Liver (tissue), 9 donors: ENCODE measurements around the gene TTI1. TPM values are rescaled to one million over a fixed set of nuclear protein-coding genes. Genes with fewer than 3 reads are reported as not detected.

Experiments
- DNase-seq: peaks from one replicate; pipeline ENCODE4 v3.0.0-alpha.2; 2017; ENCODE audit warnings: low spot score
- H3K27ac ChIP-seq, 2 donors: one replicate each; pipeline ENCODE4 v1.7.0; 2013; ENCODE audit warnings: inconsistent platforms in 2 of 2, low read length in 2 of 2, control low read depth in 1 of 2, low read depth in 1 of 2, mild to moderate bottlenecking in 1 of 2
- H3K27me3 ChIP-seq, 4 donors: one replicate each; pipeline versions ENCODE4 v1.6.1 to v1.7.0; 2013; ENCODE audit warnings: low read length in 3 of 4, inconsistent platforms in 1 of 4, mild to moderate bottlenecking in 1 of 4, moderate library complexity in 1 of 4; ENCODE audit not compliant: control insufficient read depth in 4 of 4, insufficient read depth in 4 of 4
- H3K36me3 ChIP-seq, 4 donors: one replicate each; pipeline versions ENCODE4 v1.6.1 to v1.7.0; 2013; ENCODE audit warnings: low read length in 3 of 4, mild to moderate bottlenecking in 3 of 4, low read depth in 1 of 4, moderate library complexity in 1 of 4; ENCODE audit not compliant: control insufficient read depth in 4 of 4, insufficient read depth in 3 of 4
- H3K4me1 ChIP-seq, 4 donors: one replicate each; pipeline versions ENCODE4 v1.6.1 to v1.7.0; 2013; ENCODE audit warnings: low read length in 3 of 4, mild to moderate bottlenecking in 3 of 4, moderate library complexity in 1 of 4; ENCODE audit not compliant: control insufficient read depth in 4 of 4, insufficient read depth in 4 of 4
- H3K4me3 ChIP-seq, 3 donors: one replicate each; pipeline versions ENCODE4 v1.6.1 to v1.7.0; 2013; ENCODE audit warnings: low read length in 3 of 3, control low read depth in 1 of 3, low read depth in 1 of 3, mild to moderate bottlenecking in 1 of 3
- H3K9ac ChIP-seq, 2 donors: one replicate each; pipeline ENCODE4 v1.7.0; 2013; ENCODE audit warnings: low read length in 2 of 2, mild to moderate bottlenecking in 2 of 2, moderate library complexity in 2 of 2, control low read depth in 1 of 2, low read depth in 1 of 2
- H3K9me3 ChIP-seq, 4 donors: one replicate each; pipeline versions ENCODE4 v1.6.1 to v1.7.0; 2013; ENCODE audit warnings: low read length in 3 of 4; ENCODE audit not compliant: control insufficient read depth in 4 of 4
- ATF3 ChIP-seq: IDR thresholded peaks from 2 replicates; pipeline ENCODE4 v1.6.1; 2016; ENCODE audit warnings: antibody characterized with exemption
- CTCF ChIP-seq: fragments of 150-350 bp; IDR thresholded peaks from 2 replicates; pipeline ENCODE4 v1.5.1; 2017; ENCODE audit warnings: improper control_type of control experiment, low read depth, low read length; ENCODE audit not compliant: missing input control
- EGR1 ChIP-seq, 2 donors: IDR thresholded peaks; 2 replicates each; pipeline ENCODE4 v1.6.1; 2016 to 2018; ENCODE audit warnings: antibody characterized with exemption in 2 of 2, low read depth in 2 of 2
- FOXA1 ChIP-seq: IDR thresholded peaks from 2 replicates; pipeline ENCODE4 v1.6.1; 2016; ENCODE audit warnings: antibody characterized with exemption
- FOXA2 ChIP-seq: IDR thresholded peaks from 2 replicates; pipeline ENCODE4 v1.6.1; 2016; ENCODE audit warnings: antibody characterized with exemption
- GABPA ChIP-seq, 2 donors: IDR thresholded peaks in 1 of 2; conservative IDR thresholded peaks in 1 of 2; 2 replicates each; pipeline ENCODE4 v1.6.1; 2016; ENCODE audit warnings: antibody characterized with exemption in 2 of 2, mild to moderate bottlenecking in 1 of 2, moderate library complexity in 1 of 2
- HNF4G ChIP-seq: IDR thresholded peaks from 2 replicates; pipeline ENCODE4 v1.6.1; 2016; ENCODE audit warnings: antibody characterized with exemption
- MAX ChIP-seq: IDR thresholded peaks from 2 replicates; pipeline ENCODE4 v1.6.1; 2016; ENCODE audit warnings: antibody characterized with exemption
- NR2F2 ChIP-seq: IDR thresholded peaks from 2 replicates; pipeline ENCODE4 v1.6.1; 2016; ENCODE audit warnings: antibody characterized with exemption
- REST ChIP-seq: IDR thresholded peaks from 2 replicates; pipeline ENCODE4 v1.6.1; 2016; ENCODE audit warnings: antibody characterized with exemption, mild to moderate bottlenecking
- SP1 ChIP-seq: IDR thresholded peaks from 2 replicates; pipeline ENCODE4 v1.6.1; 2018; ENCODE audit warnings: antibody characterized with exemption, mild to moderate bottlenecking
- TAF1 ChIP-seq: conservative IDR thresholded peaks from 2 replicates; pipeline ENCODE4 v1.6.1; 2016; ENCODE audit warnings: antibody characterized with exemption, mild to moderate bottlenecking
- YY1 ChIP-seq: IDR thresholded peaks from 2 replicates; pipeline ENCODE4 v1.6.1; 2016; ENCODE audit warnings: antibody characterized with exemption, mild to moderate bottlenecking
- ZBTB33 ChIP-seq: IDR thresholded peaks from 2 replicates; pipeline ENCODE4 v1.6.1; 2016; ENCODE audit warnings: antibody characterized with exemption
- WGBS: extraction: QIAGEN DNeasy Blood & Tissue Kit; methylation state at CpG from one replicate; pipeline ENCODE4 v1.1.7; 2013; 5-methylcytosine and 5-hydroxymethylcytosine counted together
- polyA plus RNA-seq, 2 donors: library from polyadenylated mRNA; stranded (reverse) in 1 of 2; unstranded in 1 of 2; fragments of 200-250 nt in 1 of 2; fragments of >200 nt in 1 of 2; fragmentation: Nextera tagmentation in 1 of 2; extraction: Ambion mirVana in 1 of 2; gene quantifications; one replicate each; pipeline versions ENCODE4 v1.2.1 to v1.2.3, GENCODE V29; 2013 to 2015
- total RNA-seq, 2 donors: library from RNA; depleted of rRNA; stranded (reverse); fragments of >200 nt; gene quantifications; one replicate each; pipeline ENCODE4 v1.2.3, GENCODE V29; 2014
- donor health status: healthy.
- donor health status: healthy.
- donor health status: healthy.
- donor health status: healthy.
- donor health status: healthy.

Gene TTI1
- total and polyA plus RNA-seq, 4 donors: 4.6 to 20.4 (median 11.3) TPM

GRCh38 chr20:37976887-37977286 lies 56.4 kb downstream of the TTI1 start:
- H3K4me1 ChIP-seq: no peaks in the 10 kb centered on the region
- TF ChIP-seq CTCF: no peak
- TF ChIP-seq SP1: no peak
- H3K9me3 ChIP-seq: no peaks in the 10 kb centered on the region
- no peaks in the 10 kb centered on the region for H3K27me3 ChIP-seq
- DNase-seq: no peak
- WGBS: 74% methylated on average over 10 of the region's 10 CpGs
- H3K4me3 ChIP-seq: no peak overlapping the region
- no peaks in the 10 kb centered on the region for H3K36me3 ChIP-seq
- no peak overlapping the region for H3K27ac ChIP-seq
- H3K9ac ChIP-seq: no peak overlapping the region

- H3K27me3 ChIP-seq: no peaks in the 10 kb centered on the region
- no peak for DNase-seq
- H3K4me1 ChIP-seq: no peaks in the 10 kb centered on the region
- WGBS: 94% methylated on average over 12 of the region's 12 CpGs
- no peaks in the 10 kb centered on the region for H3K36me3 ChIP-seq
- no peak overlapping the region for H3K4me3 ChIP-seq
- H3K9ac ChIP-seq: no peak overlapping the region
- H3K27ac ChIP-seq: no peak overlapping the region
- no peak for TF ChIP-seq MAX
- TF ChIP-seq TAF1: no peak
- TF ChIP-seq REST: no peak
- TF ChIP-seq SP1: no peak
- H3K9me3 ChIP-seq: no peaks in the 10 kb centered on the region
Measured at GRCh38 chr20:37973059-37973910, 60.0 kb downstream of the TTI1 start.

GRCh38 chr20:37972256-37973058 lies 60.8 kb downstream of the TTI1 start:
- H3K27me3 ChIP-seq: no peaks in the 10 kb centered on the region
- WGBS: 95% methylated on average over 7 of the region's 7 CpGs
- H3K9me3 ChIP-seq: no peaks in the 10 kb centered on the region
- TF ChIP-seq HNF4G (no peak), GABPA (IDR thresholded peaks at IDR 0.05 in 1 of 2, conservative IDR thresholded peaks at IDR 0.05 in 1 of 2) (no peak), YY1 (no peak), EGR1 (IDR thresholded peaks at IDR 0.05; ENCODE audit: low read depth in 2 of 2) (no peak), FOXA1 (no peak), ZBTB33 (no peak), FOXA2 (no peak), NR2F2 (no peak), ATF3 (no peak)
- H3K36me3 ChIP-seq: no peaks in the 10 kb centered on the region
- no peak for DNase-seq
- no peak overlapping the region for H3K9ac ChIP-seq
- no peak overlapping the region for H3K27ac ChIP-seq
- no peaks in the 10 kb centered on the region for H3K4me1 ChIP-seq
- H3K4me3 ChIP-seq: no peak overlapping the region
